ENCODE data around the gene SOD1. TPM values are rescaled to one million over a fixed set of nuclear protein-coding genes. Genes with fewer than 3 reads are reported as not detected.
A peak's percentile ranks its signal among the peaks of the same experiment; 100 is the strongest.

The SOD1 gene
- total and polyA plus RNA-seq, 10 of the 15 experiments (the other 5 are each of a cell fraction or from before 2014, with no cell fraction given): 171 to 710 (median 313) TPM

GRCh38 chr21:31660591-31660990 lies 1.1 kb downstream of the SOD1 start:
- TSS peak; percentile 78 for BruUV-seq (replicated peaks)
- RAD21 ChIA-PET (ENCODE audit: unreplicated experiment): interaction anchor here (0.9 kb wide), 1 partner anchor 9 kb away, joined by 3 read pairs; no protein-coding TSS in a partner anchor
- peak overlapping the region; percentile 80 for H3K4me2 ChIP-seq (ENCODE audit: control insufficient read depth, insufficient read depth)
- in situ Hi-C loops (cut with MboI) (no loop called here), intact Hi-C loops (cut with micrococcal nuclease; ENCODE audit: unreplicated experiment) (no loop called here)
- peaks cover 9% of the 10 kb centered on the region for H3K4me1 ChIP-seq (ENCODE audit: control insufficient read depth, insufficient read depth, low read length)
- H3K27ac ChIP-seq (ENCODE audit: control insufficient read depth, insufficient read depth): peak overlapping the region; percentile 80; the same call in 1 of the 2 replicates
- FAIRE-seq (no peak), ATAC-seq (no peak), DNase-seq (ENCODE audit: low read depth, low spot score) (no peak)
- H2AFZ ChIP-seq (ENCODE audit: control insufficient read depth, low read depth, low read length): no peak overlapping the region
- POLR2A ChIA-PET: no interaction called here
- peak overlapping the region; percentile 79 for H3K9ac ChIP-seq (ENCODE audit: control insufficient read depth, insufficient read depth, low read length)
- SMC1A ChIA-PET (ENCODE audit: uncharacterized antibody, unreplicated experiment): no interaction called here
- H4K20me1 ChIP-seq (ENCODE audit: control insufficient read depth, insufficient read depth): no peaks in the 10 kb centered on the region
- H3K36me3 ChIP-seq (ENCODE audit: control insufficient read depth in 2 of 2, insufficient read depth in 2 of 2, low read length in 1 of 2): peaks cover 0 to 14% of the 10 kb centered on the region in 2 experiments; a peak in 1 of 4 replicates
- no peaks in the 10 kb centered on the region; the same call in 2 of the 3 replicates for H3K9me3 ChIP-seq (replicated peaks; ENCODE audit: control insufficient read depth, insufficient read depth, low read length)
- H3K4me3 ChIP-seq: peak overlapping the region; percentile 95
- WGBS (ENCODE audit: insufficient coverage, insufficient replicate concordance, low lambda C conversion rate, missing lambda C conversion rate): 5% methylated on average over 8 of the region's 8 CpGs
- no peak for TF ChIP-seq CREM (IDR thresholded peaks at IDR 0.05; ENCODE audit: low read depth)
- TF ChIP-seq, protein P1, sequence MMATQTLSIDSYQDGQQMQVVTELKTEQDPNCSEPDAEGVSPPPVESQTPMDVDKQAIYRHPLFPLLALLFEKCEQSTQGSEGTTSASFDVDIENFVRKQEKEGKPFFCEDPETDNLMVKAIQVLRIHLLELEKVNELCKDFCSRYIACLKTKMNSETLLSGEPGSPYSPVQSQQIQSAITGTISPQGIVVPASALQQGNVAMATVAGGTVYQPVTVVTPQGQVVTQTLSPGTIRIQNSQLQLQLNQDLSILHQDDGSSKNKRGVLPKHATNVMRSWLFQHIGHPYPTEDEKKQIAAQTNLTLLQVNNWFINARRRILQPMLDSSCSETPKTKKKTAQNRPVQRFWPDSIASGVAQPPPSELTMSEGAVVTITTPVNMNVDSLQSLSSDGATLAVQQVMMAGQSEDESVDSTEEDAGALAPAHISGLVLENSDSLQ (IDR thresholded peaks at IDR 0.05): no peak
- TF ChIP-seq, protein P2, sequence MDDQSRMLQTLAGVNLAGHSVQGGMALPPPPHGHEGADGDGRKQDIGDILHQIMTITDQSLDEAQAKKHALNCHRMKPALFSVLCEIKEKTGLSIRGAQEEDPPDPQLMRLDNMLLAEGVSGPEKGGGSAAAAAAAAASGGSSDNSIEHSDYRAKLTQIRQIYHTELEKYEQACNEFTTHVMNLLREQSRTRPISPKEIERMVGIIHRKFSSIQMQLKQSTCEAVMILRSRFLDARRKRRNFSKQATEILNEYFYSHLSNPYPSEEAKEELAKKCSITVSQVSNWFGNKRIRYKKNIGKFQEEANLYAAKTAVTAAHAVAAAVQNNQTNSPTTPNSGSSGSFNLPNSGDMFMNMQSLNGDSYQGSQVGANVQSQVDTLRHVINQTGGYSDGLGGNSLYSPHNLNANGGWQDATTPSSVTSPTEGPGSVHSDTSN (IDR thresholded peaks at IDR 0.05; ENCODE audit: insufficient replicate concordance, low read depth, low read length): no peak
- CTCF ChIA-PET: no interaction called here
- peaks cover 43% of the 10 kb centered on the region for H3K79me2 ChIP-seq (ENCODE audit: control insufficient read depth, insufficient read depth, low read length)
- no peaks in the 10 kb centered on the region for H3K27me3 ChIP-seq (replicated peaks in 1 of 2; ENCODE audit: control insufficient read depth in 2 of 2, insufficient read depth in 2 of 2, low read length in 1 of 2)

- FAIRE-seq: no peak
- TF ChIP-seq LARP7 (IDR thresholded peaks at IDR 0.05): no peak
- no peak for TF ChIP-seq YY1 (IDR thresholded peaks at IDR 0.05; ENCODE audit: low read depth, low read length)
- 0 out of 2 replicates have a peak, but pooled peaks have one; percentile 15 for TF ChIP-seq NR2F1 (conservative IDR thresholded peaks at IDR 0.05)
- no peak for TF ChIP-seq NFYB (IDR thresholded peaks at IDR 0.05; ENCODE audit: insufficient read depth, low read depth, low read length)
- TF ChIP-seq SMC3 (IDR thresholded peaks at IDR 0.05; ENCODE audit: borderline replicate concordance, low read length): no peak
- H3K9me3 ChIP-seq (replicated peaks; ENCODE audit: control insufficient read depth, insufficient read depth, low read length): no peaks in the 10 kb centered on the region
- ATAC-seq: no peak
- BruUV-seq (replicated peaks): no TSS peak
- ChIA-PET CTCF (no interaction called here), SMC1A (ENCODE audit: uncharacterized antibody, unreplicated experiment) (interaction anchor here (1.5 kb wide), 1 partner anchor 11 kb away, joined by 3 read pairs; no protein-coding TSS in a partner anchor), RAD21 (ENCODE audit: unreplicated experiment) (no interaction called here), POLR2A (no interaction called here)
- no peak for DNase-seq (ENCODE audit: low read depth, low spot score)
- no peak overlapping the region for H2AFZ ChIP-seq (ENCODE audit: control insufficient read depth, low read depth, low read length)
- no peak overlapping the region for H3K4me3 ChIP-seq
- in situ Hi-C loops (cut with MboI) (no loop called here), intact Hi-C loops (cut with micrococcal nuclease; ENCODE audit: unreplicated experiment) (no loop called here)
- H3K4me1 ChIP-seq (ENCODE audit: control insufficient read depth, insufficient read depth, low read length): peaks cover 17% of the 10 kb centered on the region
- H3K36me3 ChIP-seq (ENCODE audit: control insufficient read depth in 2 of 2, insufficient read depth in 2 of 2, low read length in 1 of 2): peaks cover 0 to 26% of the 10 kb centered on the region in 2 experiments; a peak in 1 of 4 replicates
- H4K20me1 ChIP-seq (ENCODE audit: control insufficient read depth, insufficient read depth): no peaks in the 10 kb centered on the region
- peaks cover 46% of the 10 kb centered on the region for H3K79me2 ChIP-seq (ENCODE audit: control insufficient read depth, insufficient read depth, low read length)
- peak overlapping the region; percentile 9; the same call in 1 of the 2 replicates for H3K9ac ChIP-seq (ENCODE audit: control insufficient read depth, insufficient read depth, low read length)
- no peaks in the 10 kb centered on the region for H3K27me3 ChIP-seq (replicated peaks in 1 of 2; ENCODE audit: control insufficient read depth in 2 of 2, insufficient read depth in 2 of 2, low read length in 1 of 2)
- H3K4me2 ChIP-seq (ENCODE audit: control insufficient read depth, insufficient read depth): peak overlapping the region; percentile 33
- 96% methylated on average over 7 of the region's 7 CpGs for WGBS (ENCODE audit: insufficient coverage, insufficient replicate concordance, low lambda C conversion rate, missing lambda C conversion rate)
- no peak overlapping the region for H3K27ac ChIP-seq (ENCODE audit: control insufficient read depth, insufficient read depth)
Measured at GRCh38 chr21:31663584-31664249, 4.2 kb downstream of the SOD1 start.

Measured in GM12878 (cell line).